ENCODE measurements around the gene BAHCC1.
A peak's percentile ranks its signal among the peaks of the same experiment; 100 is the strongest.

BAHCC1 gene

GRCh38 chr17:81400996-81401722 lies 5.9 kb downstream of the BAHCC1 start:
- no peak for ATAC-seq
- TF ChIP-seq ZFP30 (CRISPR knock-in tag; IDR thresholded peaks at IDR 0.05) (no peak), ZNF70 (CRISPR knock-in tag; IDR thresholded peaks at IDR 0.05) (no peak), TCF4 (CRISPR knock-in tag; IDR thresholded peaks at IDR 0.05; ENCODE audit: borderline replicate concordance) (no peak), PPARA (CRISPR knock-in tag; IDR thresholded peaks at IDR 0.05; ENCODE audit: borderline replicate concordance) (no peak), ZNF8 (CRISPR knock-in tag; IDR thresholded peaks at IDR 0.05) (no peak), PATZ1 (CRISPR knock-in tag; IDR thresholded peaks at IDR 0.05; ENCODE audit: borderline replicate concordance) (no peak), ZC3H10 (CRISPR knock-in tag; IDR thresholded peaks at IDR 0.05) (no peak), POU6F1 (CRISPR knock-in tag; IDR thresholded peaks at IDR 0.05; ENCODE audit: borderline replicate concordance, low read depth) (no peak), ISL1 (CRISPR knock-in tag; IDR thresholded peaks at IDR 0.05) (no peak), ESRRG (CRISPR knock-in tag; IDR thresholded peaks at IDR 0.05) (no peak), SNAI2 (CRISPR knock-in tag; IDR thresholded peaks at IDR 0.05) (no peak), ARNTL (CRISPR knock-in tag; IDR thresholded peaks at IDR 0.05; ENCODE audit: borderline replicate concordance, low read depth) (no peak), TSHZ2 (CRISPR knock-in tag; IDR thresholded peaks at IDR 0.05) (no peak), ZFP3 (CRISPR knock-in tag; IDR thresholded peaks at IDR 0.05) (no peak), TOX (CRISPR knock-in tag; IDR thresholded peaks at IDR 0.05; ENCODE audit: borderline replicate concordance) (no peak), OSR1 (CRISPR knock-in tag; IDR thresholded peaks at IDR 0.05) (no peak)
- TF ChIP-seq, protein P1, sequence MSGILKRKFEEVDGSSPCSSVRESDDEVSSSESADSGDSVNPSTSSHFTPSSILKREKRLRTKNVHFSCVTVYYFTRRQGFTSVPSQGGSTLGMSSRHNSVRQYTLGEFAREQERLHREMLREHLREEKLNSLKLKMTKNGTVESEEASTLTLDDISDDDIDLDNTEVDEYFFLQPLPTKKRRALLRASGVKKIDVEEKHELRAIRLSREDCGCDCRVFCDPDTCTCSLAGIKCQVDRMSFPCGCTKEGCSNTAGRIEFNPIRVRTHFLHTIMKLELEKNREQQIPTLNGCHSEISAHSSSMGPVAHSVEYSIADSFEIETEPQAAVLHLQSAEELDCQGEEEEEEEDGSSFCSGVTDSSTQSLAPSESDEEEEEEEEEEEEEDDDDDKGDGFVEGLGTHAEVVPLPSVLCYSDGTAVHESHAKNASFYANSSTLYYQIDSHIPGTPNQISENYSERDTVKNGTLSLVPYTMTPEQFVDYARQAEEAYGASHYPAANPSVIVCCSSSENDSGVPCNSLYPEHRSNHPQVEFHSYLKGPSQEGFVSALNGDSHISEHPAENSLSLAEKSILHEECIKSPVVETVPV (CRISPR knock-in tag; IDR thresholded peaks at IDR 0.05) = no peak

GRCh38 chr17:81401723-81402529 lies 6.7 kb downstream of the BAHCC1 start:
- no peak for TF ChIP-seq CSDC2 (CRISPR knock-in tag; IDR thresholded peaks at IDR 0.05)
- no peak for TF ChIP-seq RARB (CRISPR knock-in tag; IDR thresholded peaks at IDR 0.05)
- TF ChIP-seq BACH2 (CRISPR knock-in tag; IDR thresholded peaks at IDR 0.05; ENCODE audit: borderline replicate concordance) = no peak
- no peak for TF ChIP-seq GLIS3 (CRISPR knock-in tag; IDR thresholded peaks at IDR 0.05)
- TF ChIP-seq PPARA (CRISPR knock-in tag; IDR thresholded peaks at IDR 0.05; ENCODE audit: borderline replicate concordance) = no peak
- TF ChIP-seq TSHZ2 (CRISPR knock-in tag; IDR thresholded peaks at IDR 0.05) = no peak
- ATAC-seq = peak; percentile 18; the same call in 1 of the 3 replicates

Data from SK-N-SH treated with all-trans-retinoic acid at 6 μM for 48 hours (cell line).